Activated CD4-positive, alpha-beta memory T cell treated with anti-CD3 and anti-CD28 coated beads for 36 hours (primary cell): Measurements from ENCODE around the gene FDPS. TPM values are rescaled to one million over a fixed set of nuclear protein-coding genes. Genes with fewer than 3 reads are reported as not detected.
A peak's percentile ranks its signal among the peaks of the same experiment; 100 is the strongest.

Experiments used
- CTCF ChIA-PET: fragments of 350-600 bp; sonication (Branson Sonifier 250); formaldehyde crosslinking; loops from one replicate; lab custom pipeline; 2021; ENCODE audit warnings: antibody characterized with exemption, inconsistent platforms; lab: Charles Lee
- POLR2A ChIA-PET: fragments of 350-600 bp; sonication (Branson Sonifier 250); formaldehyde crosslinking; loops from one replicate; lab custom pipeline; 2021; ENCODE audit warnings: antibody characterized with exemption; lab: Charles Lee
- DNase-seq: peaks from one replicate; pipeline ENCODE4 v3.0.0-alpha.2; 2020
- H3K27ac Mint-ChIP-seq: one replicate; pipeline ENCODE4 v1.8.0; 2021; ENCODE audit warnings: mixed read lengths
- H3K27me3 Mint-ChIP-seq: one replicate; pipeline ENCODE4 v1.8.0; 2021; ENCODE audit warnings: mixed read lengths
- H3K36me3 Mint-ChIP-seq: one replicate; pipeline ENCODE4 v1.8.0; 2021; ENCODE audit warnings: mixed read lengths
- H3K4me1 Mint-ChIP-seq: one replicate; pipeline ENCODE4 v1.8.0; 2021; ENCODE audit warnings: low read depth, mixed read lengths
- H3K4me3 Mint-ChIP-seq: one replicate; pipeline ENCODE4 v1.8.0; 2021; ENCODE audit warnings: mild to moderate bottlenecking, mixed read lengths
- H3K9me3 Mint-ChIP-seq: one replicate; pipeline ENCODE4 v1.8.0; 2021; ENCODE audit warnings: mixed read lengths
- intact Hi-C: fragments of 100-400 bp; cut with micrococcal nuclease; formaldehyde crosslinking; loops from one replicate; pipeline ENCODE4 v1.15.1; 2023
- total RNA-seq, 2 experiments: library from RNA; stranded (reverse); gene quantifications; one replicate each; pipeline ENCODE4 v1.2.3, GENCODE V29; 2021

Gene FDPS
- total RNA-seq, 2 experiments from 2014 or later = 378 to 395 TPM

GRCh38 chr1:155304558-155305063, 4.1 kb upstream of the FDPS start:
- CTCF ChIA-PET = interaction anchor here (1.5 kb wide), 1 partner anchor 98 kb away, joined by 3 read pairs; no protein-coding TSS in a partner anchor

GRCh38 chr1:155305881-155306391, 2.7 kb upstream of the FDPS start:
- Mint-ChIP-seq H3K27ac (peak overlapping the region; percentile 0), H3K4me1 (peaks cover 11% of the 10 kb centered on the region), H3K9me3 (no peaks in the 10 kb centered on the region), H3K36me3 (peaks cover 16% of the 10 kb centered on the region), H3K27me3 (no peaks in the 10 kb centered on the region), H3K4me3 (no peak overlapping the region)
- intact Hi-C loops = no loop called here
- ChIA-PET CTCF (interaction anchor here (1.1 to 3.0 kb wide), 3 partner anchors 28 to 99 kb away, joined by 3 to 36 read pairs (median 5); no protein-coding TSS in a partner anchor), POLR2A (no interaction called here)
- no peak for DNase-seq

More at GRCh38 chr1:155304558-155305063, 4.1 kb upstream of the FDPS start:
- H3K36me3 Mint-ChIP-seq = peaks cover 5% of the 10 kb centered on the region
- H3K9me3 Mint-ChIP-seq = no peaks in the 10 kb centered on the region
- peaks cover 2% of the 10 kb centered on the region for H3K4me1 Mint-ChIP-seq
- H3K27me3 Mint-ChIP-seq = no peaks in the 10 kb centered on the region
- POLR2A ChIA-PET = no interaction called here
- intact Hi-C loops = no loop called here
- no peak overlapping the region for H3K4me3 Mint-ChIP-seq
- DNase-seq = no peak
- H3K27ac Mint-ChIP-seq = no peak overlapping the region

GRCh38 chr1:155307247-155307740, 1.4 kb upstream of the FDPS start:
- Mint-ChIP-seq H3K36me3 (peaks cover 26% of the 10 kb centered on the region), H3K27me3 (no peaks in the 10 kb centered on the region), H3K4me1 (peaks cover 21% of the 10 kb centered on the region), H3K4me3 (peak overlapping the region; percentile 39), H3K27ac (peak overlapping the region; percentile 99), H3K9me3 (no peaks in the 10 kb centered on the region)
- intact Hi-C loops = no loop called here
- no peak for DNase-seq
- ChIA-PET POLR2A (interaction anchor here (0.8 to 1.7 kb wide), 5 partner anchors 11 to 61 kb away, joined by 3 to 7 read pairs (median 6); partner anchors contain the start of gene CLK2), CTCF (interaction anchor here (0.8 to 3.0 kb wide), 8 partner anchors 28 to 83 kb away, joined by 3 to 36 read pairs (median 4); partner anchors contain the start of gene CLK2)

GRCh38 chr1:155309423-155310021, 856 bp downstream of the FDPS start:
- Mint-ChIP-seq H3K36me3 (peaks cover 37% of the 10 kb centered on the region), H3K9me3 (no peaks in the 10 kb centered on the region), H3K27me3 (no peaks in the 10 kb centered on the region), H3K4me1 (peaks cover 29% of the 10 kb centered on the region), H3K4me3 (peak overlapping the region; percentile 97), H3K27ac (peak overlapping the region; percentile 99)
- ChIA-PET CTCF (no interaction called here), POLR2A (no interaction called here)
- no peak for DNase-seq
- intact Hi-C loops = no loop called here

GRCh38 chr1:155313261-155313660, 4.6 kb downstream of the FDPS start:
- POLR2A ChIA-PET = interaction anchor here (0.9 kb wide), 1 partner anchor 15 kb away, joined by 5 read pairs; no protein-coding TSS in a partner anchor
- CTCF ChIA-PET = interaction anchor here (1.1 kb wide), 1 partner anchor 62 kb away, joined by 9 read pairs; no protein-coding TSS in a partner anchor
- no peaks in the 10 kb centered on the region for H3K9me3 Mint-ChIP-seq
- no peak for DNase-seq
- no peaks in the 10 kb centered on the region for H3K27me3 Mint-ChIP-seq
- no peak overlapping the region for H3K27ac Mint-ChIP-seq
- H3K4me1 Mint-ChIP-seq = peaks cover 27% of the 10 kb centered on the region
- H3K4me3 Mint-ChIP-seq = no peak overlapping the region
- H3K36me3 Mint-ChIP-seq = peaks cover 53% of the 10 kb centered on the region
- intact Hi-C loops = no loop called here

- Mint-ChIP-seq H3K4me3 (no peak overlapping the region), H3K36me3 (peaks cover 53% of the 10 kb centered on the region), H3K9me3 (no peaks in the 10 kb centered on the region), H3K27ac (no peak overlapping the region), H3K27me3 (no peaks in the 10 kb centered on the region), H3K4me1 (peaks cover 31% of the 10 kb centered on the region)
- intact Hi-C loops = no loop called here
- CTCF ChIA-PET = interaction anchor here (2.7 kb wide), 1 partner anchor 67 kb away, joined by 10 read pairs; no protein-coding TSS in a partner anchor
- DNase-seq = no peak
- POLR2A ChIA-PET = interaction anchor here (0.6 kb wide), 1 partner anchor 173 kb away, joined by 3 read pairs; no protein-coding TSS in a partner anchor
Observed at GRCh38 chr1:155316922-155317321, 8.3 kb downstream of the FDPS start.

- peak overlapping the region; percentile 8 for H3K27ac Mint-ChIP-seq
- peaks cover 33% of the 10 kb centered on the region for H3K4me1 Mint-ChIP-seq
- CTCF ChIA-PET = interaction anchor here (1.0 to 1.3 kb wide), 2 partner anchors 10 to 67 kb away, joined by 4 to 7 read pairs; no protein-coding TSS in a partner anchor
- POLR2A ChIA-PET = interaction anchor here (0.7 kb wide), 1 partner anchor 10 kb away, joined by 4 read pairs; the partner anchor contains the start of gene FDPS
- intact Hi-C loops = no loop called here
- H3K4me3 Mint-ChIP-seq = no peak overlapping the region
- no peaks in the 10 kb centered on the region for H3K27me3 Mint-ChIP-seq
- no peaks in the 10 kb centered on the region for H3K9me3 Mint-ChIP-seq
- no peak for DNase-seq
- H3K36me3 Mint-ChIP-seq = peaks cover 44% of the 10 kb centered on the region
Observed at GRCh38 chr1:155318082-155318481, 9.4 kb downstream of the FDPS start.

GRCh38 chr1:155319536-155319935, 10.9 kb downstream of the FDPS start:
- ChIA-PET POLR2A (interaction anchor here (0.6 to 1.5 kb wide), 2 partner anchors 43 to 204 kb away, joined by 3 read pairs; no protein-coding TSS in a partner anchor), CTCF (interaction anchor here (1.3 to 6.3 kb wide), 2 partner anchors 68 to 69 kb away, joined by 7 to 188 read pairs; partner anchors contain the start of gene ENTREP3)
- no peaks in the 10 kb centered on the region for H3K9me3 Mint-ChIP-seq
- H3K4me3 Mint-ChIP-seq = no peak overlapping the region
- H3K27me3 Mint-ChIP-seq = no peaks in the 10 kb centered on the region
- H3K36me3 Mint-ChIP-seq = peaks cover 38% of the 10 kb centered on the region
- intact Hi-C loops = no loop called here
- peaks cover 27% of the 10 kb centered on the region for H3K4me1 Mint-ChIP-seq
- no peak overlapping the region for H3K27ac Mint-ChIP-seq
- no peak for DNase-seq

DNA sequence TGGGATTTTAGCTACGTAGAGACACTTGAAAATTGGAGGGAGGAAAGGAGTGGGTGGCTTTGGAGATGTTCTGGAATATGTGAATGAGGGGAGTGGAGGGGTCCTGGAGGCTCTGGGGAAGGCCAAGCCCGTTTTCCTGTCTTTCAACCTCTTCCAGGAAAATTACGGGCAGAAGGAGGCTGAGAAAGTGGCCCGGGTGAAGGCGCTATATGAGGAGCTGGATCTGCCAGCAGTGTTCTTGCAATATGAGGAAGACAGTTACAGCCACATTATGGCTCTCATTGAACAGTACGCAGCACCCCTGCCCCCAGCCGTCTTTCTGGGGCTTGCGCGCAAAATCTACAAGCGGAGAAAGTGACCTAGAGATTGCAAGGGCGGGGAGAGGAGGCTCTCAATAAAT, 11.6 kb downstream of the FDPS start:
- DNase-seq = no peak
- CTCF ChIA-PET = interaction anchor here (0.6 to 6.3 kb wide), 2 partner anchors 68 to 113 kb away, joined by 3 to 188 read pairs; partner anchors contain the start of gene ENTREP3
- no peaks in the 10 kb centered on the region for H3K27me3 Mint-ChIP-seq
- intact Hi-C loops = loop anchor here (5.0 to 10.0 kb wide), 2 partner anchors 128 to 275 kb away; no protein-coding TSS in a partner anchor
- POLR2A ChIA-PET = interaction anchor here (1.0 to 1.5 kb wide), 2 partner anchors 12 to 44 kb away, joined by 3 read pairs; partner anchors contain the start of gene FDPS
- peaks cover 27% of the 10 kb centered on the region for H3K4me1 Mint-ChIP-seq
- H3K4me3 Mint-ChIP-seq = peak overlapping the region; percentile 56
- H3K36me3 Mint-ChIP-seq = peaks cover 33% of the 10 kb centered on the region
- H3K9me3 Mint-ChIP-seq = no peaks in the 10 kb centered on the region
- H3K27ac Mint-ChIP-seq = peak overlapping the region; percentile 11

- H3K36me3 Mint-ChIP-seq = peaks cover 33% of the 10 kb centered on the region
- peak within 1 kb of the TSS; percentile 56 for H3K4me3 Mint-ChIP-seq
- POLR2A ChIA-PET = interaction anchor here (1.0 to 1.9 kb wide), 4 partner anchors 9 to 70 kb away, joined by 3 to 4 read pairs (median 3); partner anchors contain the start of gene FDPS
Observed at GRCh38 chr1:155320661-155321617, 12.3 kb downstream of the FDPS start, which contains the start of gene RUSC1. Gene RUSC1 (plus strand): TSS chr1:155320894. CDS start chr1:155321774, 880 bp downstream.

More at GRCh38 chr1:155320661-155321617, 12.3 kb downstream of the FDPS start, which contains the start of gene RUSC1:
- peak; percentile 82 for DNase-seq
- peaks cover 29% of the 10 kb centered on the region for H3K4me1 Mint-ChIP-seq
- H3K9me3 Mint-ChIP-seq = no peaks in the 10 kb centered on the region
- peak within 1 kb of the TSS; percentile 11 for H3K27ac Mint-ChIP-seq
- intact Hi-C loops = loop anchor here (5.0 to 10.0 kb wide), 2 partner anchors 129 to 274 kb away; no protein-coding TSS in a partner anchor
- no peaks in the 10 kb centered on the region for H3K27me3 Mint-ChIP-seq
- CTCF ChIA-PET = interaction anchor here (0.6 to 6.3 kb wide), 4 partner anchors 21 to 114 kb away, joined by 3 to 188 read pairs (median 3); partner anchors contain the start of gene ENTREP3
